Inflammatory macrophage (primary cell): ENCODE data around the gene KLF9.

Experiments
- DNase-seq, 2 donors: peaks; one replicate each; pipeline ENCODE4 v3.0.0-alpha.2; 2020 to 2022

Gene KLF9

DNA sequence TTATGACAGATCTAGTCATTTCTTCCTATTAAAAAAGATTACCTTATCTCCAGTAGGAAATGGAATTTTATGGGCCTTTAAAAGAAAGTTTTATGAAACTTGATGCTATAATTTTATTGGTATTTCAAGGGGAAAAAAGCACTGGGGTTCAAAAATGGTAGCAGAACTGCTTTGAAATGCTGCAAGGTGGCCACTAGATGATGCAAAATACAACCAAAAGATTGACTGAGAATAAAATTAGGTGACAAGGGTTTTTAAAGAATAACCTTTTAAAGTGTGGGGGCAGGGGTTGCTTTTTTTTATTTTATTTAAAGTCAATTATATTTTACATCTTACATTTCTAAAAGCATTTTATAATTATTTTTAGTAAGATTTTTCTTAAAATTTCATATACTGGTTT lies 61.7 kb downstream of the KLF9 start:
- peak in 1 of 2 donors; percentile 9 for DNase-seq

DNA sequence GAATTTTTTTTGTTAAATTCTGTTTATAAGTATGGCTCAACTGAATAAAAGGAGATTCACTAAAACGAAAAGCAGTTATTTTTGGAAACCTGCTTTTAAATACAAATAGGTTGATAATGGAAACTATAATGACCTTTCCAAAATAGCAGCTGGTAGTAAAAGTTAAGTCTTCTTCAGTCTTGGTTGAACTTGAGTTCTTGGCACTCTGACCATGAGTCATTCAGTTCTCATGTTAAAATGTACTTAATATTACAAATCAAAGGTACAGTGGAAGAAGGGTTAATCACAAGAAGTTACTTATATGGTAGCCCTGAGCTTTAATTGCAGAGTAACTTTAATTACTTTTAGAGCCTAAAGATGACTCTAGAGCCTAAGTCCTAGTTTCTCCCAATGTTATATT lies 62.1 kb downstream of the KLF9 start:
- DNase-seq, result no peak

DNA sequence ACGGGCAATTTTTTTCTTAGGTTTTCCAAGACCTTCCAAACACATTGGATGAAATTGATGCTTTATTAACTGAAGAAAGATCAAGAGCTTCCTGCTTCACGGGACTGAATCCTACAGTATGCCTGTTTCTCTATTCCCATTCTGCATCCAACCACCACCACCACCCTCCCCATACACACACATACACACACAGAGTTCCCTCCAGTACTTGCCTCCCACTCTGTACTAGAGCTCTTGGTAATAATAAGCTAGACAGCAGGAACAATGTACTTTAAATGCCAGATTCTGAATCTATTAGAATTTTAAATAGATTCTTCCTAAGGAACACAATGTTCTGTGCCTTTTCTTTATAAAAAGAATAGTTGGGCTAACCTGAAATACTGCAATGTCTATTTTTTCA lies 67.4 kb downstream of the KLF9 start:
- no peak for DNase-seq

DNA sequence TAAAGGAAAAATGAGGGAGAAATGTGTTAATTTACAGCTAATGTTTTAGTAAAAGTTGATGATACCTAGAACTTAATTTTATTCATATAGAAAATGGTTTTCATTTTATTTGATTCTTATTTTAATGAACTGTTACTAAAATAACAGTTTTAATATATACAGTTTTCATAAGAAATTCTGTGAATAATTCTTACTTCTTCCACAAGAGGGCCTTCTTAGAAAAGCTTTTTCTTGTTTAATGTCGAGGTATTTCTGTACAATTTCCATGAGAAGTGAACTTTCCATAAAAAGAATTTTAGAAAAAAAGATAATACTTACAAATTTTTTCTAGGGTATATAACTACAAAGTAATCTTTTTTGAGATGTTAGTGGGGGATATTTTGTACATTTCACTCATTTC lies 73.9 kb downstream of the KLF9 start:
- DNase-seq, result peak in 1 of 2 donors; percentile 66
